ENCODE measurements around the gene FAM228B. TPM values are rescaled to one million over a fixed set of nuclear protein-coding genes. Genes with fewer than 3 reads are reported as not detected.

FAM228B gene
- total RNA-seq, 1 experiment from 2014 or later, result 7.9 TPM

DNA sequence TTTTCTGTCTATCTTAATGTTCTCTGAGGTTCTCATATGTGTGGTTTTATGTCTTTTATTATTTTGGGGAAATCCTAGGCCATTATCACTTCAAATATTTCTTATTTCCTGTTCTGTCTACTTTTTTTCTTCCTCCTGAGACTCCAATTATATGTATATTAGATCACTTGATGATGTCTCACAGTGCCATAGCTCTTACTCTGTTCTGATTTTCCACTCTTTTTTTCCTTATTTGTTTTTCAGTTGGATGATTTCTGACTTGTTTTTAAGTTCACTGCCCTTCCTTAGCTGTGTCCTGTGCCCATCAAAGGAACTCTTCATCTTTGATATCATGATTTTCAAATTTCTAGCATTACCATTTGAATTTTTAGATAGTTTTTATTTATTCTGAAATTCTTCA, 24.1 kb downstream of the FAM228B start:
- H3K36me3 Mint-ChIP-seq (ENCODE audit: insufficient read depth, unreplicated experiment), result no peaks in the 10 kb centered on the region
- no peak overlapping the region for H3K27ac Mint-ChIP-seq (ENCODE audit: unreplicated experiment)
- ChIA-PET POLR2A (no interaction called here), CTCF (no interaction called here)
- Histone ChIP-seq H3K36me3 (ENCODE audit: control insufficient read depth, insufficient read depth, low read length) (no peaks in the 10 kb centered on the region), H3K27me3 (replicated peaks; ENCODE audit: control insufficient read depth, insufficient read depth, low read length) (no peaks in the 10 kb centered on the region), H3K4me1 (peaks cover 2% of the 10 kb centered on the region; the same call in 1 of the 2 replicates), H3K4me3 (ENCODE audit: low read depth, low read length) (no peak overlapping the region), H3K9me3 (peaks cover 19% of the 10 kb centered on the region)
- no peak overlapping the region for H3K4me3 Mint-ChIP-seq (ENCODE audit: unreplicated experiment)
- H3K9me3 Mint-ChIP-seq (ENCODE audit: unreplicated experiment), result peaks cover 28% of the 10 kb centered on the region
- intact Hi-C loops (cut with micrococcal nuclease; ENCODE audit: unreplicated experiment), result no loop called here
- no TSS peak for BruUV-seq (replicated peaks)
- no peak for DNase-seq
- no peaks in the 10 kb centered on the region for H3K27me3 Mint-ChIP-seq (ENCODE audit: insufficient read depth, unreplicated experiment)
- TF ChIP-seq, protein P1, sequence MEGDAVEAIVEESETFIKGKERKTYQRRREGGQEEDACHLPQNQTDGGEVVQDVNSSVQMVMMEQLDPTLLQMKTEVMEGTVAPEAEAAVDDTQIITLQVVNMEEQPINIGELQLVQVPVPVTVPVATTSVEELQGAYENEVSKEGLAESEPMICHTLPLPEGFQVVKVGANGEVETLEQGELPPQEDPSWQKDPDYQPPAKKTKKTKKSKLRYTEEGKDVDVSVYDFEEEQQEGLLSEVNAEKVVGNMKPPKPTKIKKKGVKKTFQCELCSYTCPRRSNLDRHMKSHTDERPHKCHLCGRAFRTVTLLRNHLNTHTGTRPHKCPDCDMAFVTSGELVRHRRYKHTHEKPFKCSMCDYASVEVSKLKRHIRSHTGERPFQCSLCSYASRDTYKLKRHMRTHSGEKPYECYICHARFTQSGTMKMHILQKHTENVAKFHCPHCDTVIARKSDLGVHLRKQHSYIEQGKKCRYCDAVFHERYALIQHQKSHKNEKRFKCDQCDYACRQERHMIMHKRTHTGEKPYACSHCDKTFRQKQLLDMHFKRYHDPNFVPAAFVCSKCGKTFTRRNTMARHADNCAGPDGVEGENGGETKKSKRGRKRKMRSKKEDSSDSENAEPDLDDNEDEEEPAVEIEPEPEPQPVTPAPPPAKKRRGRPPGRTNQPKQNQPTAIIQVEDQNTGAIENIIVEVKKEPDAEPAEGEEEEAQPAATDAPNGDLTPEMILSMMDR (IDR thresholded peaks at IDR 0.05; ENCODE audit: insufficient read depth in 1 of 2, low read depth in 1 of 2, low read length in 1 of 2, severe bottlenecking in 1 of 2, unreplicated experiment in 1 of 2), result no peak
- H3K4me1 Mint-ChIP-seq (ENCODE audit: low read depth, unreplicated experiment), result no peaks in the 10 kb centered on the region

GRCh38 chr2:24152413-24153197, 29.3 kb downstream of the FAM228B start:
- peak in 1 of 2 experiments; percentile 19 for DNase-seq
- H3K36me3 ChIP-seq (ENCODE audit: control insufficient read depth, insufficient read depth, low read length), result no peaks in the 10 kb centered on the region
- CTCF ChIA-PET, result interaction anchor here (1.4 kb wide), 1 partner anchor 68 kb away, joined by 4 read pairs; the partner anchor contains the start of gene TP53I3
- Mint-ChIP-seq H3K4me1 (ENCODE audit: low read depth, unreplicated experiment) (peaks cover 7% of the 10 kb centered on the region), H3K36me3 (ENCODE audit: insufficient read depth, unreplicated experiment) (no peaks in the 10 kb centered on the region), H3K27ac (ENCODE audit: unreplicated experiment) (no peak overlapping the region), H3K9me3 (ENCODE audit: unreplicated experiment) (peaks cover 20% of the 10 kb centered on the region), H3K4me3 (ENCODE audit: unreplicated experiment) (no peak overlapping the region), H3K27me3 (ENCODE audit: insufficient read depth, unreplicated experiment) (no peaks in the 10 kb centered on the region)
- H3K27me3 ChIP-seq (replicated peaks; ENCODE audit: control insufficient read depth, insufficient read depth, low read length), result no peaks in the 10 kb centered on the region
- POLR2A ChIA-PET, result interaction anchor here (0.6 kb wide), 1 partner anchor 44 kb away, joined by 4 read pairs; no protein-coding TSS in a partner anchor
- intact Hi-C loops (cut with micrococcal nuclease; ENCODE audit: unreplicated experiment), result no loop called here
- peaks cover 9% of the 10 kb centered on the region for H3K9me3 ChIP-seq
- TF ChIP-seq, protein P1 (IDR thresholded peaks at IDR 0.05; ENCODE audit: insufficient read depth in 1 of 2, low read depth in 1 of 2, low read length in 1 of 2, severe bottlenecking in 1 of 2, unreplicated experiment in 1 of 2), result no peak
- no TSS peak for BruUV-seq (replicated peaks)
- peaks cover 4% of the 10 kb centered on the region; the same call in 1 of the 2 replicates for H3K4me1 ChIP-seq
- H3K4me3 ChIP-seq (ENCODE audit: low read depth, low read length), result no peak overlapping the region

- Mint-ChIP-seq H3K9me3 (ENCODE audit: unreplicated experiment) (peaks cover 12% of the 10 kb centered on the region), H3K27me3 (ENCODE audit: insufficient read depth, unreplicated experiment) (no peaks in the 10 kb centered on the region), H3K36me3 (ENCODE audit: insufficient read depth, unreplicated experiment) (no peaks in the 10 kb centered on the region), H3K4me1 (ENCODE audit: low read depth, unreplicated experiment) (peaks cover 7% of the 10 kb centered on the region), H3K27ac (ENCODE audit: unreplicated experiment) (no peak overlapping the region), H3K4me3 (ENCODE audit: unreplicated experiment) (no peak overlapping the region)
- no TSS peak for BruUV-seq (replicated peaks)
- Histone ChIP-seq H3K4me1 (peaks cover 4% of the 10 kb centered on the region; the same call in 1 of the 2 replicates), H3K27me3 (replicated peaks; ENCODE audit: control insufficient read depth, insufficient read depth, low read length) (no peaks in the 10 kb centered on the region), H3K4me3 (ENCODE audit: low read depth, low read length) (no peak overlapping the region), H3K9me3 (peaks cover 3% of the 10 kb centered on the region; the same call in 1 of the 2 replicates), H3K36me3 (ENCODE audit: control insufficient read depth, insufficient read depth, low read length) (no peaks in the 10 kb centered on the region)
- ChIA-PET CTCF (interaction anchor here (1.4 kb wide), 1 partner anchor 69 kb away, joined by 4 read pairs; the partner anchor contains the start of gene TP53I3), POLR2A (no interaction called here)
- no peak for DNase-seq
- intact Hi-C loops (cut with micrococcal nuclease; ENCODE audit: unreplicated experiment), result no loop called here
- TF ChIP-seq, protein P1 (IDR thresholded peaks at IDR 0.05; ENCODE audit: insufficient read depth in 1 of 2, low read depth in 1 of 2, low read length in 1 of 2, severe bottlenecking in 1 of 2, unreplicated experiment in 1 of 2), result no peak
These were observed 30.2 kb downstream of the FAM228B start for GRCh38 chr2:24153478-24153877.

Measured in Caco-2 (cell line).